Measurements from ENCODE around the gene FKBP1A.

DNA sequence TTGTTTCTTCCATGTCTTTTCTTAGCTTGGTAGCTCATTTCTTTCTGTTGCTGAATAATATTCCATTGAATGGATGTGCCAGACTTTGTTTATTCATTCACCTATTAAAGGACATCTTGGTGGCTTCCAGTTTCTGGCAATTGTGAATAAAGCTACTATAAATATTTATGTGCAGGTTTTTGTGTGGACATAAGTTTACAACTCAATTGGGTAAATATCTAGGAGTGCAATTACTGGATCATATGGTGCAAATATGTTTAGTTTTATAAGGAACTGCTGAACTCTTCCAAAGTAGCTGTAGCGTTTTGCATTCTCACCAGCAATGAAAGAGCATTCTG is 47.1 kb downstream of the FKBP1A start:
- TF ChIP-seq PRDM1 (tag by site-specific recombination; IDR thresholded peaks at IDR 0.05) (no peak), SP2 (tag by site-specific recombination; IDR thresholded peaks at IDR 0.05) (no peak), ZNF585B (tag by site-specific recombination; IDR thresholded peaks at IDR 0.05) (no peak), ZNF366 (tag by site-specific recombination; conservative IDR thresholded peaks at IDR 0.05) (no peak), MYNN (tag by site-specific recombination; IDR thresholded peaks at IDR 0.05; ENCODE audit: borderline replicate concordance) (no peak), REPIN1 (tag by site-specific recombination; IDR thresholded peaks at IDR 0.05; ENCODE audit: low read depth) (no peak), ZNF571 (tag by site-specific recombination; IDR thresholded peaks at IDR 0.05) (no peak), ZNF610 (tag by site-specific recombination; IDR thresholded peaks at IDR 0.05; ENCODE audit: borderline replicate concordance) (no peak)
- TF ChIP-seq, protein P1, sequence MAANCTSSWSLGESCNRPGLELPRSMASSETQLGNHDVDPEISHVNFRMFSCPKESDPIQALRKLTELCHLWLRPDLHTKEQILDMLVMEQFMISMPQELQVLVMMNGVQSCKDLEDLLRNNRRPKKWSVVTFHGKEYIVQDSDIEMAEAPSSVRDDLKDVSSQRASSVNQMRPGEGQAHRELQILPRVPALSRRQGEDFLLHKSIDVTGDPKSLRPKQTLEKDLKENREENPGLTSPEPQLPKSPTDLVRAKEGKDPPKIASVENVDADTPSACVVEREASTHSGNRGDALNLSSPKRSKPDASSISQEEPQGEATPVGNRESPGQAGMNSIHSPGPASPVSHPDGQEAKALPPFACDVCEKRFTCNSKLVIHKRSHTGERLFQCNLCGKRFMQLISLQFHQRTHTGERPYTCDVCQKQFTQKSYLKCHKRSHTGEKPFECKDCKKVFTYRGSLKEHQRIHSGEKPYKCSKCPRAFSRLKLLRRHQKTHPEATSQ (tag by site-specific recombination; IDR thresholded peaks at IDR 0.05): no peak
- TF ChIP-seq, protein P2, sequence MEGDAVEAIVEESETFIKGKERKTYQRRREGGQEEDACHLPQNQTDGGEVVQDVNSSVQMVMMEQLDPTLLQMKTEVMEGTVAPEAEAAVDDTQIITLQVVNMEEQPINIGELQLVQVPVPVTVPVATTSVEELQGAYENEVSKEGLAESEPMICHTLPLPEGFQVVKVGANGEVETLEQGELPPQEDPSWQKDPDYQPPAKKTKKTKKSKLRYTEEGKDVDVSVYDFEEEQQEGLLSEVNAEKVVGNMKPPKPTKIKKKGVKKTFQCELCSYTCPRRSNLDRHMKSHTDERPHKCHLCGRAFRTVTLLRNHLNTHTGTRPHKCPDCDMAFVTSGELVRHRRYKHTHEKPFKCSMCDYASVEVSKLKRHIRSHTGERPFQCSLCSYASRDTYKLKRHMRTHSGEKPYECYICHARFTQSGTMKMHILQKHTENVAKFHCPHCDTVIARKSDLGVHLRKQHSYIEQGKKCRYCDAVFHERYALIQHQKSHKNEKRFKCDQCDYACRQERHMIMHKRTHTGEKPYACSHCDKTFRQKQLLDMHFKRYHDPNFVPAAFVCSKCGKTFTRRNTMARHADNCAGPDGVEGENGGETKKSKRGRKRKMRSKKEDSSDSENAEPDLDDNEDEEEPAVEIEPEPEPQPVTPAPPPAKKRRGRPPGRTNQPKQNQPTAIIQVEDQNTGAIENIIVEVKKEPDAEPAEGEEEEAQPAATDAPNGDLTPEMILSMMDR (tag by site-specific recombination; IDR thresholded peaks at IDR 0.05): no peak
